ENCODE measurements around the gene SF3A2.

SF3A2 gene

GRCh38 chr19:2249880-2250765 lies 13.5 kb downstream of the SF3A2 start:
- no peak for TF ChIP-seq CTCF (IDR thresholded peaks at IDR 0.05; ENCODE audit: low read depth, low read length, missing control alignments)
- DNase-seq (ENCODE audit: extremely low read depth, low read depth): no peak
- no peak overlapping the region for H3K4me3 ChIP-seq (replicated peaks; ENCODE audit: low read depth, low read length)

- no peak for DNase-seq (ENCODE audit: extremely low read depth, low read depth)
- no peak for TF ChIP-seq CTCF (IDR thresholded peaks at IDR 0.05; ENCODE audit: low read depth, low read length, missing control alignments)
- H3K4me3 ChIP-seq (replicated peaks; ENCODE audit: low read depth, low read length): no peak overlapping the region
Measured at GRCh38 chr19:2250766-2251105, 14.1 kb downstream of the SF3A2 start.

- no peak overlapping the region for H3K4me3 ChIP-seq (replicated peaks; ENCODE audit: low read depth, low read length)
- DNase-seq (ENCODE audit: extremely low read depth, low read depth): no peak
- TF ChIP-seq CTCF (IDR thresholded peaks at IDR 0.05; ENCODE audit: low read depth, low read length, missing control alignments): no peak
Measured at GRCh38 chr19:2251106-2252054, 14.8 kb downstream of the SF3A2 start.

- no peak for TF ChIP-seq CTCF (IDR thresholded peaks at IDR 0.05; ENCODE audit: low read depth, low read length, missing control alignments)
- no peak for DNase-seq (ENCODE audit: extremely low read depth, low read depth)
- H3K4me3 ChIP-seq (replicated peaks; ENCODE audit: low read depth, low read length): no peak overlapping the region
Measured at GRCh38 chr19:2252055-2252796, 15.6 kb downstream of the SF3A2 start.

GRCh38 chr19:2252797-2253105 lies 16.1 kb downstream of the SF3A2 start:
- no peak for TF ChIP-seq CTCF (IDR thresholded peaks at IDR 0.05; ENCODE audit: low read depth, low read length, missing control alignments)
- no peak overlapping the region for H3K4me3 ChIP-seq (replicated peaks; ENCODE audit: low read depth, low read length)
- no peak for DNase-seq (ENCODE audit: extremely low read depth, low read depth)
